ENCODE measurements around the gene MEGF11.

Gene MEGF11

DNA sequence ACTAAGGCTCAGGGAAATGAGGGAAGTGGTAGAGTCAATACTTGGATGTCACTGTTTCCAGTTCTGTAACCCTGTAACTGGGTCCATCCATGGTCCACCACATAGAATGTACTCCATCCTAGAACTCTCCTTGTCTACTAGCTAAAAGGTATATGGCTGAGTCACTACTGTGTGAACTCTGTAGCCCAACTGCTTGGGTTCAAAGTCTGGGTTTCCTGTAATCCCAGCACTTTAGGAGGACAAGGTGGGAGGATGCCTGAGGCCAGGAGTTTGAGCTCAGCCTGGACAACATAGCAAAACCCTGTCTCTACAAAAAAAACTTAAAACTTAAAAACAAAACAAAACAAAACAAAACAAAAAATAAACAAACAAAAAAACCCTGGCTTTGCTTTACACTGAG is 34.5 kb upstream of the MEGF11 start:
- Histone ChIP-seq H3K27me3 (ENCODE audit: insufficient read depth, insufficient read length) (peaks cover 3% of the 10 kb centered on the region), H3K9ac (ENCODE audit: insufficient read length, low read depth) (no peak overlapping the region), H3K36me3 (ENCODE audit: insufficient read depth, insufficient read length, low read length) (no peaks in the 10 kb centered on the region), H3K4me3 (ENCODE audit: insufficient read length, low read depth) (no peak overlapping the region), H3K4me1 (ENCODE audit: insufficient read depth, insufficient read length) (no peaks in the 10 kb centered on the region), H3K9me3 (ENCODE audit: insufficient read depth, low read length) (no peaks in the 10 kb centered on the region)
- TF ChIP-seq ZNF274 (IDR thresholded peaks at IDR 0.05; ENCODE audit: low read depth, low read length) (no peak), YY1 (IDR thresholded peaks at IDR 0.05; ENCODE audit: insufficient read depth, insufficient read length) (no peak), SUZ12 (IDR thresholded peaks at IDR 0.05; ENCODE audit: extremely low read depth, insufficient read depth, insufficient read length) (no peak)
- no peak for DNase-seq (ENCODE audit: low read depth, low spot score)

DNA sequence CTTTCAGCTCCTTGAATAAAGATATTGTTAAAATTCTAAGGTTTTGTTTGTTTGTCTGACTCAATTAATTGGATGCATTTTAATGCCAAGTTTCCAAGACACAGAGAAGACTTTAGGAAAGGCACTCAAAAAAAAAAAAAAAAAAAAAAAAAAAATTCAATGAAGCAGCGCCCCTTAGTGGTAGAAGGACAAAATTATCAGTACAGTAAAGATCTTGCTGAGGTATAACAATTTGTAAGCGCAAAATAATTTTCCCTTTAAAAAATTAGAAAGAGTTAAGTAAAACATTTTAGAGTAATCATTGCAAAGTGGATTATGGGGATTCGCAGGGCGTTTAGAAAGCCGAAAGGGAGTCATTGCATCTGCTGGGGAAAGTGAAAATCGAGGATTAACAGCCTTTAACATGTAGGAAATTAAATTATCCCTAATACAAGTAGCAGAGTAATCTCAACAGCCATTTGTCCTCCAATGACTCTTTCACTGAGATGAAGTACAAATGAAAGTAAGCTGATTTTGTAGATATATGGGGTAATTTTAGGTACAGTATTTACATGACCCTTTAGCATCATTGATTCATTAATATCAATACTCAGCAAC is 34.0 kb upstream of the MEGF11 start:
- Histone ChIP-seq H3K9ac (ENCODE audit: insufficient read length, low read depth) (no peak overlapping the region), H3K4me1 (ENCODE audit: insufficient read depth, insufficient read length) (no peaks in the 10 kb centered on the region), H3K4me3 (ENCODE audit: insufficient read length, low read depth) (no peak overlapping the region), H3K9me3 (ENCODE audit: insufficient read depth, low read length) (no peaks in the 10 kb centered on the region), H3K36me3 (ENCODE audit: insufficient read depth, insufficient read length, low read length) (no peaks in the 10 kb centered on the region), H3K27me3 (ENCODE audit: insufficient read depth, insufficient read length) (peaks cover 3% of the 10 kb centered on the region)
- no peak for TF ChIP-seq YY1 (IDR thresholded peaks at IDR 0.05; ENCODE audit: insufficient read depth, insufficient read length)
- DNase-seq (ENCODE audit: low read depth, low spot score): no peak

DNA sequence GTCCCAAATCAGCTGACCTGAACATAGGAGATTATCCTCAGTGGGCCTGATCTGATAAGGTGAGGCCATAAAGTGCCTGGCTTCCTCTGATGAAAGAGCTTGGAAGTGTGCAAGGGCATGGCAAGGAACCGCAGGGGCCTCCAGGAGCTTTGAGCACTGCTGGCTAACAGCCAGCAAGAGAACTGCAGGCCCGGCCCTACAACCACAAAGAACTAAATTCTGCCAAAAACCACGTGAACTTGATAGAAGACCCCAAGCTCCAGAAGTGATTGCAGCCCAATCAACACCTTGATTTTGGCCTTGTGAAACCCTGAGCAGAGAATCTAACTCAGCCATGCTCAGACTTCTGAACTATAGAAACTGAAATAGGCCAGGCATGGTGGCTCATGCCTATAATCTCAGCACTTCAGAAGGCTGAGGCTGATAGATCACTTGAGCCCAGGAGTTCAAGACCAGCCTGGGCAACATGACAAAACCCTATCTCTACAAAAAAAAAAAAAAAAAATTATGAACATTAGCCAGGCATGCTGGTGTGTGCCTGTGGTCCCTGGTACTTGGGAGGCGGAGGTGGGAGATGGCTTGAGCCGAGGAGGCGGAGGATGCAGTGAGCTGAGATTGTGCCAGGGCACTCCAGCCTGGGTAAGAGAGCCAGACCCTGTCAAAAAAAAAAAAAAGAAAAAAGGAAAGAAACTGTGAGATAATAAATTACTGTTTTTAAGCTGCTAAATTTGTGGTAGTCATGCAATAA is 32.2 kb upstream of the MEGF11 start:
- H3K9me3 ChIP-seq (ENCODE audit: insufficient read depth, low read length): no peaks in the 10 kb centered on the region
- H3K27me3 ChIP-seq (ENCODE audit: insufficient read depth, insufficient read length): no peaks in the 10 kb centered on the region
- H3K9ac ChIP-seq (ENCODE audit: insufficient read length, low read depth): no peak overlapping the region
- H3K36me3 ChIP-seq (ENCODE audit: insufficient read depth, insufficient read length, low read length): no peaks in the 10 kb centered on the region
- no peak for TF ChIP-seq ZNF274 (IDR thresholded peaks at IDR 0.05; ENCODE audit: low read depth, low read length)
- no peak overlapping the region for H3K4me3 ChIP-seq (ENCODE audit: insufficient read length, low read depth)
- H3K4me1 ChIP-seq (ENCODE audit: insufficient read depth, insufficient read length): no peaks in the 10 kb centered on the region
- no peak for DNase-seq (ENCODE audit: low read depth, low spot score)

DNA sequence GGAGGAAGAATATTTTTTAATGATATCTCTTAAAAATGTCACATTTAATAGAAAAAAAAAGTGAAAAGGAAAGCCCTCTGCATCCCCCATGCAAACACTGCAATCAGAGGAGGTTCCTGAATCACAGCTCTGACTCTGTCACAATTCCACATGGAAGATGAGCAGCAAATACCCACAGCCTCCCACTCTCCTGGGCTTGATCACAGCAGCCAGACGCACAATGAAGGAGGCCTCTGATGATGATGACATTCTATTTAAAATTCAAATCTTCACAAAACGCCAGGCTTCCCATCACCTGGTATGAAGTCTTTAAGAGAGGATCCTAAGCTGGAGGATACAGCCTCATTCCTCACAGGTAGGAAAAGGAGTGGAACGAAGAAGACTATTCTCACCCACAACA is 30.7 kb upstream of the MEGF11 start:
- Histone ChIP-seq H3K9ac (ENCODE audit: insufficient read length, low read depth) (no peak overlapping the region), H3K9me3 (ENCODE audit: insufficient read depth, low read length) (no peaks in the 10 kb centered on the region), H3K36me3 (ENCODE audit: insufficient read depth, insufficient read length, low read length) (no peaks in the 10 kb centered on the region), H3K4me3 (ENCODE audit: insufficient read length, low read depth) (no peak overlapping the region), H3K27me3 (ENCODE audit: insufficient read depth, insufficient read length) (no peaks in the 10 kb centered on the region), H3K4me1 (ENCODE audit: insufficient read depth, insufficient read length) (no peaks in the 10 kb centered on the region)
- no peak for DNase-seq (ENCODE audit: low read depth, low spot score)
- TF ChIP-seq SUZ12 (IDR thresholded peaks at IDR 0.05; ENCODE audit: extremely low read depth, insufficient read depth, insufficient read length) (no peak), YY1 (IDR thresholded peaks at IDR 0.05; ENCODE audit: insufficient read depth, insufficient read length) (no peak), ZNF274 (IDR thresholded peaks at IDR 0.05; ENCODE audit: low read depth, low read length) (no peak)

DNA sequence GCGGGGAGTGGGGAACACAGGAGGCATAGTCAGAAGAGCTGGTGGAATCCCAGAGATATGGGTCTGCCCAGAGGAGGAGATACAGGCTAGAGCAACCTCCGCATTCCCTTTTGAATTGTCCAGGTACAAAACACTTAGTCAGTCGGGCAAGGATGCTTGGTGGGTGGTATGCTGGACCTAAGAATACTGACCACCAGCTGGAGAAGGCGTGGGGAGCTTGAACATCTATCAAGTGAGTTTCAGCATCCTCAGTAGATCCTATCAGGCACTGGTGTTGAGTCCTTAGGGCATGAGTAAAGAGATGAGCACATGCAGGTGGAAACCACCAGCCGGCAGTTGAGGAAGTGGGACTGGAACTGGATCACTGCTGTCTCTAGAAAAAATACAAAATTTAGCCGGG is 25.1 kb upstream of the MEGF11 start:
- peaks cover 10% of the 10 kb centered on the region for H3K9me3 ChIP-seq (ENCODE audit: insufficient read depth, low read length)
- H3K9ac ChIP-seq (ENCODE audit: insufficient read length, low read depth): no peak overlapping the region
- no peaks in the 10 kb centered on the region for H3K36me3 ChIP-seq (ENCODE audit: insufficient read depth, insufficient read length, low read length)
- DNase-seq (ENCODE audit: low read depth, low spot score): no peak
- TF ChIP-seq SUZ12 (IDR thresholded peaks at IDR 0.05; ENCODE audit: extremely low read depth, insufficient read depth, insufficient read length) (no peak), YY1 (IDR thresholded peaks at IDR 0.05; ENCODE audit: insufficient read depth, insufficient read length) (no peak)
- H3K27me3 ChIP-seq (ENCODE audit: insufficient read depth, insufficient read length): no peaks in the 10 kb centered on the region
- H3K4me1 ChIP-seq (ENCODE audit: insufficient read depth, insufficient read length): no peaks in the 10 kb centered on the region
- H3K4me3 ChIP-seq (ENCODE audit: insufficient read length, low read depth): no peak overlapping the region

DNA sequence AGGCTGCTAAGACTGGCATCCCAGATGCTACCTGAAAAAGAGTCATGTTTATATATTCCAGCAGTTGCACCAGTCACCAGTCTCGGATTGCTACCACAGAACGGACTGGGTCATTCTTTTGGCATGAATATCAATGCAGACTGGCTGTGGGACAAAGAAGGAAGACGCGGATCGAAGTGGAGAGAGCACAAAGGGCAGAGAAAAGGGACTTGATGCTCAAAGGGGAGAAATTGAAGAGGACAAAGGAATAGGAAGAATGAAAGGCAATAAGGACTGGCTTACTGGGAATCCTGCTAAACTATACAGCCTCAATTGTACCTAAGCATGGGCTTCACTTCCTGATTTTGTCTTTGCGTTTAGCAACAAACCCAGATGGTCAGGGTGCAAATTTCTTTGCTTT is 24.5 kb upstream of the MEGF11 start:
- no peaks in the 10 kb centered on the region for H3K4me1 ChIP-seq (ENCODE audit: insufficient read depth, insufficient read length)
- no peak for DNase-seq (ENCODE audit: low read depth, low spot score)
- H3K27me3 ChIP-seq (ENCODE audit: insufficient read depth, insufficient read length): no peaks in the 10 kb centered on the region

DNA sequence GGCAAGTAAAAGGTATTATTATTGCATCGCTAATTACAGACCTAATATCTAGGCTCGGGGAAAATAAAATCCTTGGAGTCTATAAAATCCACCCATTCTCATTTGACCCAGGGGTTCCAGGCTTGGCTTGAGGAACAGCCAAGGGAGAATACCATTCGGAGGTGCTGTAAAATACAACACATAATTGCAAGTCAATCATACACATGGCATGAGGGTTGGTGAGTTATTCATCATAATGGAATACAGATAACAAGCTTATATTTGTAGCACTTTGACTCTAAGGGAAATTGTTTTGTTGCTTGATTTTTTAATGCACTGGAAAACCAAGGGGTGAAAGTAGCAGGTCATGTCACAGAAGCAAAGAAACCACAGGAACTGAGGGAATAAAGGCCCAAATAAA is 23.0 kb upstream of the MEGF11 start:
- Histone ChIP-seq H3K9ac (ENCODE audit: insufficient read length, low read depth) (no peak overlapping the region), H3K4me3 (ENCODE audit: insufficient read length, low read depth) (no peak overlapping the region), H3K9me3 (ENCODE audit: insufficient read depth, low read length) (peaks cover 10% of the 10 kb centered on the region), H3K36me3 (ENCODE audit: insufficient read depth, insufficient read length, low read length) (no peaks in the 10 kb centered on the region), H3K27me3 (ENCODE audit: insufficient read depth, insufficient read length) (no peaks in the 10 kb centered on the region), H3K4me1 (ENCODE audit: insufficient read depth, insufficient read length) (no peaks in the 10 kb centered on the region)
- DNase-seq (ENCODE audit: low read depth, low spot score): no peak
- TF ChIP-seq YY1 (IDR thresholded peaks at IDR 0.05; ENCODE audit: insufficient read depth, insufficient read length) (no peak), ZNF274 (IDR thresholded peaks at IDR 0.05; ENCODE audit: low read depth, low read length) (no peak), SUZ12 (IDR thresholded peaks at IDR 0.05; ENCODE audit: extremely low read depth, insufficient read depth, insufficient read length) (no peak)

More for the DNA sequence above, 24.5 kb upstream of the MEGF11 start:
- TF ChIP-seq YY1 (IDR thresholded peaks at IDR 0.05; ENCODE audit: insufficient read depth, insufficient read length): no peak
- TF ChIP-seq ZNF274 (IDR thresholded peaks at IDR 0.05; ENCODE audit: low read depth, low read length): no peak
- no peak for TF ChIP-seq SUZ12 (IDR thresholded peaks at IDR 0.05; ENCODE audit: extremely low read depth, insufficient read depth, insufficient read length)
- Histone ChIP-seq H3K4me3 (ENCODE audit: insufficient read length, low read depth) (no peak overlapping the region), H3K36me3 (ENCODE audit: insufficient read depth, insufficient read length, low read length) (no peaks in the 10 kb centered on the region), H3K9ac (ENCODE audit: insufficient read length, low read depth) (no peak overlapping the region), H3K9me3 (ENCODE audit: insufficient read depth, low read length) (peaks cover 10% of the 10 kb centered on the region)
